Stimulated activated CD8-positive, alpha-beta memory T cell treated with anti-CD3 and anti-CD28 coated beads, Interleukin-4, amount 100 ng/mL, for 4 hours (primary cell): ENCODE data around the gene LAMA4.
"Not testable (repeated sequence)": the region's sequence is repeated elsewhere in the genome, so short reads cannot be mapped to it uniquely, and the experiment has no call there.

Experiments
- DNase-seq, 2 donors: peaks; one replicate each; pipeline ENCODE4 v3.0.0-alpha.2; 2020; ENCODE audit warnings: low read depth in 2 of 2, low spot score in 1 of 2

Gene LAMA4

DNA sequence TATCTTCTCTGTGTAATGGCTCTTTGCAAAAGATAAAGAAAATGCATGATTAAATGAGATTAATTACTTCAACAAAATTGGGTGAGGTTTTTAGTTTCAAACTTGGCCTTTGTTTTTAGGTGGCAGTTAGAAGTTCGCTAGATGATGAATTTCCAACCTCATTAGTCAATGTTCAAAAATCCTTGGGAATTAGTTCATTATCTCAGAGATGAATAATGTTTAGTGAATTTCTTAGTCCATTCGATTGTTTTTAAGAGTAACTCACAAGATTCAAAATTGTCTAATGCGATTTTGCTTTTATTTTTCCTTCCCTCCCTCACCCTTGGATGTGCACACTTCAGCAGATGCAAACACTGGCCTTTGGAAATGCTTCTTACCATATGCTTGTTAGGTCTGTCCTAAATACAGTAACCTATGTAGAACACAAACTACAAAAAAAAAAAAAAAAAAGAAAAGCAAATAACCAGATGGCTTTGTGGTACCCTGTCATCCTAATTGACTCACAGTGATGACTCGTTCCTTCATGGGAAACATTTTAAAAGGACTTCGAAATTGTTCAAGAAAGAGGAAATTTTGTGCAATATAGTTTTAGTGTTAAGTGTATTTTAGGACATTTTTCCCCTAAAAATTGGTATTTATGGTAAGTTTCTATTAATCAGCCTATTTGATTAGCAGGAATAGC, 100.3 kb downstream of the LAMA4 start:
- DNase-seq, result no peak

- DNase-seq, result no peak
These were observed 104.0 kb downstream of the LAMA4 start for GRCh38 chr6:112150363-112150762.

DNA sequence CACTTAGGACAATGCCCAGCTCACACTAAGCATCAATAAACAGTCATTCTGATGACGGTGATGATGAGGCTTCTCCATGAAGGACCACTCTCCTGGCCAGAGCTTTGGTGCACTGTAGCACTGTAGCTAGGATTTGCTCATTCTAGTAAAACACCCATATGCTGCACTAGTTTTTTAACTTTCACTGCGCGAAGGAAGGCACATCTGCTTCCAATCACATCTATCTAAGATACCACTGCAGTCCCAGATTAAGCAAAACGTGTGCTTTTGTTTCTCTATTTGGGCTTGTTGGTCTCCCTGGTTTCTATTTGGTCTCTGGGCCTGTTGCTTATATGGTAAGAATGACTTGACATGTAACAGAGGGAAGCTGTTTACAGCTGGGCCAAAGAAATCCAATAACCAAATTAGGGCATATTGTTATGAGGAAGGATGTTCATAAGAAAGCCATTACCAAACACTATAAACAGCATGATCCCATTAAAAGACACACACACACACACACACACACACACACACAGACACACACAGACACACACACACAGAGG, 104.6 kb downstream of the LAMA4 start:
- DNase-seq, result no peak

- DNase-seq, result no peak
These were observed 105.1 kb downstream of the LAMA4 start for GRCh38 chr6:112149236-112149635.

- no peak for DNase-seq
These were observed 106.3 kb downstream of the LAMA4 start for GRCh38 chr6:112148103-112148502.

DNA sequence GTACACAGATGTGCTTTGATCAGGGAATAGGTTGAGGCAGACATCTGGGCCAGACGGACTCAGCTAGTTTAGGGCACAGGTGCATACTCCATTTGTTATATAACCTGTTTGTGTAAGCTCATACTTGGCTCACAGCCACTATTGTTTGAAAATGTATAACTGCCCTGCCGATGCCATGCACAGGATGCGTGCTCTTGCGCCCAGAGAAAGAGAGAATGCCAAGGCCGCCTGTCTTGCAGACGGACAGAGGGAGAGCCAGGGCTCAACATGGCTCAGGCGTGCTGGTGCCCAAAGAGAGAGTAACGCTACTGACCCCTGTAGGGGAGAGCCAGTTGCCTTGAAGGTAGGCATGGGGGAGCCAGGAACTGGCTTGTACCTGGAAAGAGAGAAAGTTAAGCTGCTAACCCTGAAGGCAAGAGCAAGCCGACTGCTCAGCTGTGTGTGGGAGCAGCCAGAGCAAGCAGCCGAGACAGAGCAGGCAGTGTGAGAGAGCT, 109.2 kb downstream of the LAMA4 start:
- no peak for DNase-seq

- no peak for DNase-seq
These were observed 110.0 kb downstream of the LAMA4 start for GRCh38 chr6:112144145-112144926.

GRCh38 chr6:112141707-112142106, 112.7 kb downstream of the LAMA4 start:
- DNase-seq, result no peak

GRCh38 chr6:112139052-112139451, 115.3 kb downstream of the LAMA4 start:
- no peak for DNase-seq

GRCh38 chr6:112130878-112131277, 123.5 kb downstream of the LAMA4 start:
- no peak for DNase-seq

- no peak for DNase-seq
These were observed 126.2 kb downstream of the LAMA4 start for GRCh38 chr6:112128208-112128607.

GRCh38 chr6:112123982-112124381, 130.4 kb downstream of the LAMA4 start:
- no peak for DNase-seq

- no peak for DNase-seq
These were observed 131.6 kb downstream of the LAMA4 start for GRCh38 chr6:112122756-112123155.

- no peak for DNase-seq
These were observed 136.3 kb downstream of the LAMA4 start for GRCh38 chr6:112118034-112118433.

- DNase-seq, result no peak
These were observed 136.8 kb downstream of the LAMA4 start for GRCh38 chr6:112117554-112117953.

- no peak for DNase-seq
These were observed 138.1 kb downstream of the LAMA4 start for GRCh38 chr6:112116221-112116620.

DNA sequence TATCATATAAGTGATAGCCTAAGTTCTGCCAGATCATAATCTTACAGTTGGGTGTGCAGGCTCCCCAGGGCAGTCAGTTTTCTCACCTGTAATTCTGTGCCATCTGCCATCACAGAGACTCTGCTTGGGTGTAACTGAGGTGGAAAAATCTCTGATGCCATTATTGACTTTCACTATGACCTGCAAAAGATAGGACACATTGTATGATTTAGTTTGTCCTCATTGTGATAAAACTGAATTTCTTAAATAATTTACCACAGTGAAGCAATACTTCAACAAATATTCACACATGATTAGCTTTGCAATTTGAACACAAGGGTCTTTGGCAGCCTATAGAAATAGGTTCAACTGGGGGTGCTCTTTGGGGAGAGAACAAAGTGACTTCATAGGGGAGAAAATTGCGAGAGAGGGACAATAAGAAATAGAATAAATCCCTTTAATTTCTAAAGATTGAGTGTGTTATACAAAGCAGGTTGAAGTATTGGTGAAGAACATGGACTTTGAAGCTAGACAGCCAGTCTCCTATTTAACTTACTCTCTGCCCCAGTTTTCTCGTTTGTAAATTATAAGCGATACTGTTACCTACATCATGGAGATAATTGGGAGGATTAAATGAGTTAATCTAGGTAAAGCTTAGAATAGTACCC, 139.7 kb downstream of the LAMA4 start:
- no peak for DNase-seq

GRCh38 chr6:112113918-112114317, 140.4 kb downstream of the LAMA4 start:
- no peak for DNase-seq

- DNase-seq, result no peak
These were observed 140.9 kb downstream of the LAMA4 start for GRCh38 chr6:112113431-112113830.

GRCh38 chr6:112109262-112109661, 145.1 kb downstream of the LAMA4 start:
- no peak for DNase-seq

- DNase-seq, result no peak
These were observed 147.8 kb downstream of the LAMA4 start for GRCh38 chr6:112106562-112106961.

GRCh38 chr6:112106026-112106425, 148.3 kb downstream of the LAMA4 start:
- DNase-seq, result not testable (repeated sequence)
